Fibroblast of peridontal ligament (primary cell): ENCODE data around the gene KIF26B.

Source experiments
- DNase-seq: peaks from one replicate; pipeline ENCODE4 v3.0.0-alpha.2; 2010; ENCODE audit errors: extremely low read depth

Gene KIF26B

GRCh38 chr1:245240648-245241165 is 85.9 kb downstream of the KIF26B start:
- no peak for DNase-seq

GRCh38 chr1:245241526-245242130 is 86.8 kb downstream of the KIF26B start:
- no peak for DNase-seq

- no peak for DNase-seq
These were observed 88.2 kb downstream of the KIF26B start for GRCh38 chr1:245242989-245243388.

- DNase-seq, result no peak
These were observed 90.4 kb downstream of the KIF26B start for GRCh38 chr1:245245021-245245667.

GRCh38 chr1:245246433-245246832 is 91.6 kb downstream of the KIF26B start:
- DNase-seq, result no peak

- DNase-seq, result no peak
These were observed 92.6 kb downstream of the KIF26B start for GRCh38 chr1:245247356-245247755.

GRCh38 chr1:245247801-245248200 is 93.0 kb downstream of the KIF26B start:
- no peak for DNase-seq

GRCh38 chr1:245248231-245248731 is 93.5 kb downstream of the KIF26B start:
- DNase-seq, result no peak

GRCh38 chr1:245255783-245256182 is 101.0 kb downstream of the KIF26B start:
- DNase-seq, result no peak

GRCh38 chr1:245256528-245256927 is 101.7 kb downstream of the KIF26B start:
- no peak for DNase-seq

GRCh38 chr1:245258271-245258920 is 103.6 kb downstream of the KIF26B start:
- no peak for DNase-seq

- no peak for DNase-seq
These were observed 105.5 kb downstream of the KIF26B start for GRCh38 chr1:245260110-245260882.

- DNase-seq, result no peak
These were observed 106.1 kb downstream of the KIF26B start for GRCh38 chr1:245260883-245261282.

GRCh38 chr1:245261786-245262185 is 107.0 kb downstream of the KIF26B start:
- no peak for DNase-seq

- DNase-seq, result peak; percentile 96
These were observed 108.8 kb downstream of the KIF26B start for GRCh38 chr1:245263529-245264095.

GRCh38 chr1:245264226-245264625 is 109.4 kb downstream of the KIF26B start:
- peak; percentile 24 for DNase-seq

- no peak for DNase-seq
These were observed 111.3 kb downstream of the KIF26B start for GRCh38 chr1:245266105-245266504.

GRCh38 chr1:245270063-245270462 is 115.3 kb downstream of the KIF26B start:
- DNase-seq, result no peak

GRCh38 chr1:245270972-245271371 is 116.2 kb downstream of the KIF26B start:
- DNase-seq, result no peak

- peak; percentile 55 for DNase-seq
These were observed 117.9 kb downstream of the KIF26B start for GRCh38 chr1:245272676-245273075.

GRCh38 chr1:245276445-245276844 is 121.7 kb downstream of the KIF26B start:
- DNase-seq, result peak; percentile 22

GRCh38 chr1:245277276-245277675 is 122.5 kb downstream of the KIF26B start:
- DNase-seq, result no peak
